ENCODE results near the gene SMIM21.

The SMIM21 gene

DNA sequence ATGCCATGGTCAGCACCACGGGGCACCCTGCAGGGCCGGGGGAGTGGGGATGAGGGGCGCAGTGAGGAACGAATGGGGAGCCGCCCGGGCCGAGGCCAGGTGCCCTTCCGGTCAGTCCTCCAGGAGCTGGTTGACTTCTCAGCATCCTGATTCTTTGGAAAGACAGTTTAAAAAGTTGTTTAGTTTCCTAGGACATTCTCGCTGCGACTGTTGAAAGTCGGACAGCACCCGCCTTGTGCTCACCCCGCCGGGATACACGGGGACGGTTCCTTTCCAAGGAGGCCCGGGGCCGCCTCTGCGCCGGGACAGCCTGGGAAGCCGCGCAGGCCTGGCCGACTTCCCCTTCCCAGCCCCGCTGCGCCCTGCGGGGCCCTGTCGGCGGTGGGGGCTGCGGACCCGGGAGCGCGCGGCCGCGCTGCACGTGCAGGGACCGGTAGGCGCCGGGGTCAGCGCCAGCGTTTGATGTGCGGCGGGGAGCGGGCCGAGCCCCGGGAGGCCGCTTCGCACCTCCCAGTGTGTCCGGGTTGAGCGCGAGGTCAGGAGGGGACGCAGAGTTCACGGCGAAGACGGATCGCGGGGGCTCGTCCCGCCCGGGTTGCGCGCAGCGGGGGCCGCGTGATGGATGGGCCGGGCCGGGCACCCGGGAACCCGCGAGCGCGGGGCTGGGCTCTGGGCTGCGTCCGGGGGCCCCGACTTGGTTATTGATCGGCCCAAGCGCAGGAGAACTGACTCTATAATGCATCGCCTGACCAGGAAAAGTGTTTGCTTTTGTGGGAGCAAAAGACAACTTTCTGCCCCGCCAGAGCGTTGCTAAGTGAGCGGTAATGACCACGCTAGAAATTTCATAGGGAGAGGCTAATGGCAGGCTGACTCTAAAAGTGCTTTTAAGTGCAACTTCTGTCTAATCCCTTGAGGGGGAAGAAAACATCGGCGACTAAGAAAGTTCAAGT lies 28.0 kb upstream of the SMIM21 start:
- H3K36me3 ChIP-seq (ENCODE audit: control insufficient read depth in 2 of 2, insufficient read depth in 1 of 2, low read length in 2 of 2): no peaks in the 10 kb centered on the region
- H3K9me3 ChIP-seq (ENCODE audit: control insufficient read depth, insufficient read depth, low read depth, low read length): no peaks in the 10 kb centered on the region
- TF ChIP-seq ZNF214 (tag by site-specific recombination; IDR thresholded peaks at IDR 0.05; ENCODE audit: borderline replicate concordance): no peak
- TF ChIP-seq, protein P1, sequence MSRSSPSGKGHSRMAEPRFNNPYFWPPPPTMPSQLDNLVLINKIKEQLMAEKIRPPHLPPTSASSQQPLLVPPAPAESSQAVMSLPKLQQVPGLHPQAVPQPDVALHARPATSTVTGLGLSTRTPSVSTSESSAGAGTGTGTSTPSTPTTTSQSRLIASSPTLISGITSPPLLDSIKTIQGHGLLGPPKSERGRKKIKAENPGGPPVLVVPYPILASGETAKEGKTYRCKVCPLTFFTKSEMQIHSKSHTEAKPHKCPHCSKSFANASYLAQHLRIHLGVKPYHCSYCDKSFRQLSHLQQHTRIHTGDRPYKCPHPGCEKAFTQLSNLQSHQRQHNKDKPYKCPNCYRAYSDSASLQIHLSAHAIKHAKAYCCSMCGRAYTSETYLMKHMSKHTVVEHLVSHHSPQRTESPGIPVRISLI (tag by site-specific recombination; IDR thresholded peaks at IDR 0.05): no peak
- TF ChIP-seq, protein P2, sequence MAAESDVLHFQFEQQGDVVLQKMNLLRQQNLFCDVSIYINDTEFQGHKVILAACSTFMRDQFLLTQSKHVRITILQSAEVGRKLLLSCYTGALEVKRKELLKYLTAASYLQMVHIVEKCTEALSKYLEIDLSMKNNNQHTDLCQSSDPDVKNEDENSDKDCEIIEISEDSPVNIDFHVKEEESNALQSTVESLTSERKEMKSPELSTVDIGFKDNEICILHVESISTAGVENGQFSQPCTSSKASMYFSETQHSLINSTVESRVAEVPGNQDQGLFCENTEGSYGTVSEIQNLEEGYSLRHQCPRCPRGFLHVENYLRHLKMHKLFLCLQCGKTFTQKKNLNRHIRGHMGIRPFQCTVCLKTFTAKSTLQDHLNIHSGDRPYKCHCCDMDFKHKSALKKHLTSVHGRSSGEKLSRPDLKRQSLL (tag by site-specific recombination; IDR thresholded peaks at IDR 0.05): no peak
- no peak for TF ChIP-seq SP7 (tag by site-specific recombination; IDR thresholded peaks at IDR 0.05)
- no peak for TF ChIP-seq ZNF394 (tag by site-specific recombination; IDR thresholded peaks at IDR 0.05; ENCODE audit: borderline replicate concordance)
- TF ChIP-seq ZNF610 (tag by site-specific recombination; IDR thresholded peaks at IDR 0.05; ENCODE audit: borderline replicate concordance): no peak
- TF ChIP-seq, protein P3, sequence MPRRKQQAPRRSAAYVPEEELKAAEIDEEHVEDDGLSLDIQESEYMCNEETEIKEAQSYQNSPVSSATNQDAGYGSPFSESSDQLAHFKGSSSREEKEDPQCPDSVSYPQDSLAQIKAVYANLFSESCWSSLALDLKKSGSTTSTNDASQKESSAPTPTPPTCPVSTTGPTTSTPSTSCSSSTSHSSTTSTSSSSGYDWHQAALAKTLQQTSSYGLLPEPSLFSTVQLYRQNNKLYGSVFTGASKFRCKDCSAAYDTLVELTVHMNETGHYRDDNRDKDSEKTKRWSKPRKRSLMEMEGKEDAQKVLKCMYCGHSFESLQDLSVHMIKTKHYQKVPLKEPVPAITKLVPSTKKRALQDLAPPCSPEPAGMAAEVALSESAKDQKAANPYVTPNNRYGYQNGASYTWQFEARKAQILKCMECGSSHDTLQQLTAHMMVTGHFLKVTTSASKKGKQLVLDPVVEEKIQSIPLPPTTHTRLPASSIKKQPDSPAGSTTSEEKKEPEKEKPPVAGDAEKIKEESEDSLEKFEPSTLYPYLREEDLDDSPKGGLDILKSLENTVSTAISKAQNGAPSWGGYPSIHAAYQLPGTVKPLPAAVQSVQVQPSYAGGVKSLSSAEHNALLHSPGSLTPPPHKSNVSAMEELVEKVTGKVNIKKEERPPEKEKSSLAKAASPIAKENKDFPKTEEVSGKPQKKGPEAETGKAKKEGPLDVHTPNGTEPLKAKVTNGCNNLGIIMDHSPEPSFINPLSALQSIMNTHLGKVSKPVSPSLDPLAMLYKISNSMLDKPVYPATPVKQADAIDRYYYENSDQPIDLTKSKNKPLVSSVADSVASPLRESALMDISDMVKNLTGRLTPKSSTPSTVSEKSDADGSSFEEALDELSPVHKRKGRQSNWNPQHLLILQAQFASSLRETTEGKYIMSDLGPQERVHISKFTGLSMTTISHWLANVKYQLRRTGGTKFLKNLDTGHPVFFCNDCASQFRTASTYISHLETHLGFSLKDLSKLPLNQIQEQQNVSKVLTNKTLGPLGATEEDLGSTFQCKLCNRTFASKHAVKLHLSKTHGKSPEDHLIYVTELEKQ (tag by site-specific recombination; IDR thresholded peaks at IDR 0.05; ENCODE audit: borderline replicate concordance): no peak
- no peak for TF ChIP-seq HOXA7 (CRISPR knock-in tag; IDR thresholded peaks at IDR 0.05; ENCODE audit: borderline replicate concordance)
- H3K27ac ChIP-seq (ENCODE audit: extremely low read depth, low read depth, low read length): no peak overlapping the region
- ChIA-PET CTCF (no interaction called here), POLR2A (no interaction called here)
- H3K4me1 ChIP-seq (ENCODE audit: control insufficient read depth, insufficient read depth, low read length): no peaks in the 10 kb centered on the region
- no peak overlapping the region for H3K4me3 ChIP-seq (ENCODE audit: low read depth, low read length)

DNA sequence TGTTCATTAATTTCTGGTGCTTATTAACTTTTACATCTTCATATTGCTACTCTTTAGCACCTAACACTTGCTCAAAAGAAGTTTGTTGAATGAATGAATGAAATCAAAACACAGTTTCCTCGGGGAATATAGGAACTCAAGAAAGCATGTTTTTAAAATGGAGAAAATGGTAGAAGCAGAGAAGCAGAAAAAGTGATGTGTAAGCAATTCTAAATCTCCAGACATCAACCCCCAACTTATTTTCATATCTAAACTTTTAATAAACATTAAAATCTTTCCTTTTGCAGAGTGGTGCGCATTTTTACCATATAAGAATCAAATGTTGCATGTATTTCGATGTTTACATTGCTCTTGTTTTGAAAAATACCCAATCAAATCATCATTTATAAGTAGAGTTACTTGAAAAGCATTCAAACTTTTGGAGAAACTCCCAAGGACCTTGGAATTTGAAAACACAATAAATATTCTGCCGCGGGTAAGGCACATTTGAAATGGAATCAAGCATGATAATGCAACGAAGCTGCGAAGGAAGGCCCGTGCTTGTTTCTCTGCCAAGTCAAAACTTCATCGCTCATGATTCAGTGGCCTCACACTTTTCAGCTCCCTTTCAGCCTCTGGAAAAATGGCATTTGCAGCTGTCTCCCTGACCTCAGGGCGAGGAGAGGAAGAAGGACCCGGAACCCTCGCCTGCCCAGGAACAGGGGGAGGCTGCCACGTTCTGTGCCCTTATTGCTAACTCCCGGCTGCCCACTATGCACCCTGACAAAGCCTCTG lies 26.7 kb upstream of the SMIM21 start:
- Histone ChIP-seq H3K9me3 (ENCODE audit: control insufficient read depth, insufficient read depth, low read depth, low read length) (no peaks in the 10 kb centered on the region), H3K36me3 (ENCODE audit: control insufficient read depth in 2 of 2, insufficient read depth in 1 of 2, low read length in 2 of 2) (no peaks in the 10 kb centered on the region), H3K4me1 (ENCODE audit: control insufficient read depth, insufficient read depth, low read length) (no peaks in the 10 kb centered on the region), H3K27ac (ENCODE audit: extremely low read depth, low read depth, low read length) (no peak overlapping the region), H3K4me3 (ENCODE audit: low read depth, low read length) (no peak overlapping the region)
- TF ChIP-seq ZBTB7A (tag by site-specific recombination; IDR thresholded peaks at IDR 0.05; ENCODE audit: low read depth): no peak
- no peak for TF ChIP-seq ZNF239 (tag by site-specific recombination; IDR thresholded peaks at IDR 0.05)
- TF ChIP-seq BCL11A (tag by site-specific recombination; IDR thresholded peaks at IDR 0.05; ENCODE audit: low read depth): no peak
- TF ChIP-seq, protein P4, sequence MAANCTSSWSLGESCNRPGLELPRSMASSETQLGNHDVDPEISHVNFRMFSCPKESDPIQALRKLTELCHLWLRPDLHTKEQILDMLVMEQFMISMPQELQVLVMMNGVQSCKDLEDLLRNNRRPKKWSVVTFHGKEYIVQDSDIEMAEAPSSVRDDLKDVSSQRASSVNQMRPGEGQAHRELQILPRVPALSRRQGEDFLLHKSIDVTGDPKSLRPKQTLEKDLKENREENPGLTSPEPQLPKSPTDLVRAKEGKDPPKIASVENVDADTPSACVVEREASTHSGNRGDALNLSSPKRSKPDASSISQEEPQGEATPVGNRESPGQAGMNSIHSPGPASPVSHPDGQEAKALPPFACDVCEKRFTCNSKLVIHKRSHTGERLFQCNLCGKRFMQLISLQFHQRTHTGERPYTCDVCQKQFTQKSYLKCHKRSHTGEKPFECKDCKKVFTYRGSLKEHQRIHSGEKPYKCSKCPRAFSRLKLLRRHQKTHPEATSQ (tag by site-specific recombination; IDR thresholded peaks at IDR 0.05): no peak
- no peak for TF ChIP-seq ZNF211 (tag by site-specific recombination; IDR thresholded peaks at IDR 0.05; ENCODE audit: low read depth)
- no peak for TF ChIP-seq HOXA7 (CRISPR knock-in tag; IDR thresholded peaks at IDR 0.05; ENCODE audit: borderline replicate concordance)
- TF ChIP-seq, protein P5, sequence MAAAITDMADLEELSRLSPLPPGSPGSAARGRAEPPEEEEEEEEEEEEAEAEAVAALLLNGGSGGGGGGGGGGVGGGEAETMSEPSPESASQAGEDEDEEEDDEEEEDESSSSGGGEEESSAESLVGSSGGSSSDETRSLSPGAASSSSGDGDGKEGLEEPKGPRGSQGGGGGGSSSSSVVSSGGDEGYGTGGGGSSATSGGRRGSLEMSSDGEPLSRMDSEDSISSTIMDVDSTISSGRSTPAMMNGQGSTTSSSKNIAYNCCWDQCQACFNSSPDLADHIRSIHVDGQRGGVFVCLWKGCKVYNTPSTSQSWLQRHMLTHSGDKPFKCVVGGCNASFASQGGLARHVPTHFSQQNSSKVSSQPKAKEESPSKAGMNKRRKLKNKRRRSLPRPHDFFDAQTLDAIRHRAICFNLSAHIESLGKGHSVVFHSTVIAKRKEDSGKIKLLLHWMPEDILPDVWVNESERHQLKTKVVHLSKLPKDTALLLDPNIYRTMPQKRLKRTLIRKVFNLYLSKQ (tag by site-specific recombination; IDR thresholded peaks at IDR 0.05; ENCODE audit: borderline replicate concordance): no peak
- TF ChIP-seq GFI1B (tag by site-specific recombination; IDR thresholded peaks at IDR 0.05): no peak
- TF ChIP-seq, protein P6, sequence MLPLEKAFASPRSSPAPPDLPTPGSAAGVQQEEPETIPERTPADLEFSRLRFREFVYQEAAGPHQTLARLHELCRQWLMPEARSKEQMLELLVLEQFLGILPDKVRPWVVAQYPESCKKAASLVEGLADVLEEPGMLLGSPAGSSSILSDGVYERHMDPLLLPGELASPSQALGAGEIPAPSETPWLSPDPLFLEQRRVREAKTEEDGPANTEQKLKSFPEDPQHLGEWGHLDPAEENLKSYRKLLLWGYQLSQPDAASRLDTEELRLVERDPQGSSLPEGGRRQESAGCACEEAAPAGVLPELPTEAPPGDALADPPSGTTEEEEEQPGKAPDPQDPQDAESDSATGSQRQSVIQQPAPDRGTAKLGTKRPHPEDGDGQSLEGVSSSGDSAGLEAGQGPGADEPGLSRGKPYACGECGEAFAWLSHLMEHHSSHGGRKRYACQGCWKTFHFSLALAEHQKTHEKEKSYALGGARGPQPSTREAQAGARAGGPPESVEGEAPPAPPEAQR (tag by site-specific recombination; IDR thresholded peaks at IDR 0.05): no peak
- ChIA-PET CTCF (interaction anchor here (0.6 kb wide), 1 partner anchor 1062 kb away, joined by 3 read pairs; no protein-coding TSS in a partner anchor), POLR2A (no interaction called here)
